BE2C (cell line): Measurements from ENCODE around the gene CDH4.
"Not testable (repeated sequence)": the region's sequence is repeated elsewhere in the genome, so short reads cannot be mapped to it uniquely, and the experiment has no call there.

ENCODE experiments used
- DNase-seq: peaks from one replicate; pipeline ENCODE4 v3.0.0-alpha.2; 2020
- H3K27me3 ChIP-seq: fragments of 250-450 bp; sonication (Bioruptor Pico); 2 replicates; pipeline ENCODE4 v1.5.1; 2020; ENCODE audit warnings: mild to moderate bottlenecking
- H3K36me3 ChIP-seq: fragments of 250-450 bp; sonication (Bioruptor Pico); 2 replicates; pipeline ENCODE4 v1.5.1; 2020; ENCODE audit warnings: mild to moderate bottlenecking
- H3K4me1 ChIP-seq: fragments of 250-450 bp; sonication (Bioruptor Pico); 2 replicates; pipeline ENCODE4 v1.5.1; 2020
- H3K4me3 ChIP-seq: 2 replicates; pipeline ENCODE4 v1.5.1; 2011; ENCODE audit warnings: low read depth, low read length
- H3K9me3 ChIP-seq: fragments of 250-450 bp; sonication (Bioruptor Pico); 2 replicates; pipeline ENCODE4 v1.5.1; 2020
- TF ChIP-seq, protein P1 (sequence below): IDR thresholded peaks from 2 replicates; pipeline ENCODE4 v1.5.1; 2012; ENCODE audit warnings: mild to moderate bottlenecking, low read depth, low read length

Gene CDH4

GRCh38 chr20:61980647-61981583 is 728.9 kb downstream of the CDH4 start:
- no peaks in the 10 kb centered on the region for H3K9me3 ChIP-seq
- peaks cover 25% of the 10 kb centered on the region for H3K36me3 ChIP-seq
- no peak for DNase-seq

GRCh38 chr20:61981691-61982090 is 729.6 kb downstream of the CDH4 start:
- H3K9me3 ChIP-seq, H3K27me3 ChIP-seq, DNase-seq, H3K4me1 ChIP-seq, H3K4me3 ChIP-seq: not testable (repeated sequence)
- peaks cover 18% of the 10 kb centered on the region for H3K36me3 ChIP-seq

More at GRCh38 chr20:61980647-61981583, 728.9 kb downstream of the CDH4 start:
- Histone ChIP-seq H3K4me3 (no peak overlapping the region), H3K4me1 (no peaks in the 10 kb centered on the region), H3K27me3 (no peaks in the 10 kb centered on the region)
- TF ChIP-seq, protein P1, sequence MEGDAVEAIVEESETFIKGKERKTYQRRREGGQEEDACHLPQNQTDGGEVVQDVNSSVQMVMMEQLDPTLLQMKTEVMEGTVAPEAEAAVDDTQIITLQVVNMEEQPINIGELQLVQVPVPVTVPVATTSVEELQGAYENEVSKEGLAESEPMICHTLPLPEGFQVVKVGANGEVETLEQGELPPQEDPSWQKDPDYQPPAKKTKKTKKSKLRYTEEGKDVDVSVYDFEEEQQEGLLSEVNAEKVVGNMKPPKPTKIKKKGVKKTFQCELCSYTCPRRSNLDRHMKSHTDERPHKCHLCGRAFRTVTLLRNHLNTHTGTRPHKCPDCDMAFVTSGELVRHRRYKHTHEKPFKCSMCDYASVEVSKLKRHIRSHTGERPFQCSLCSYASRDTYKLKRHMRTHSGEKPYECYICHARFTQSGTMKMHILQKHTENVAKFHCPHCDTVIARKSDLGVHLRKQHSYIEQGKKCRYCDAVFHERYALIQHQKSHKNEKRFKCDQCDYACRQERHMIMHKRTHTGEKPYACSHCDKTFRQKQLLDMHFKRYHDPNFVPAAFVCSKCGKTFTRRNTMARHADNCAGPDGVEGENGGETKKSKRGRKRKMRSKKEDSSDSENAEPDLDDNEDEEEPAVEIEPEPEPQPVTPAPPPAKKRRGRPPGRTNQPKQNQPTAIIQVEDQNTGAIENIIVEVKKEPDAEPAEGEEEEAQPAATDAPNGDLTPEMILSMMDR, result peak; percentile 15; the same call in 1 of the 2 replicates

DNA sequence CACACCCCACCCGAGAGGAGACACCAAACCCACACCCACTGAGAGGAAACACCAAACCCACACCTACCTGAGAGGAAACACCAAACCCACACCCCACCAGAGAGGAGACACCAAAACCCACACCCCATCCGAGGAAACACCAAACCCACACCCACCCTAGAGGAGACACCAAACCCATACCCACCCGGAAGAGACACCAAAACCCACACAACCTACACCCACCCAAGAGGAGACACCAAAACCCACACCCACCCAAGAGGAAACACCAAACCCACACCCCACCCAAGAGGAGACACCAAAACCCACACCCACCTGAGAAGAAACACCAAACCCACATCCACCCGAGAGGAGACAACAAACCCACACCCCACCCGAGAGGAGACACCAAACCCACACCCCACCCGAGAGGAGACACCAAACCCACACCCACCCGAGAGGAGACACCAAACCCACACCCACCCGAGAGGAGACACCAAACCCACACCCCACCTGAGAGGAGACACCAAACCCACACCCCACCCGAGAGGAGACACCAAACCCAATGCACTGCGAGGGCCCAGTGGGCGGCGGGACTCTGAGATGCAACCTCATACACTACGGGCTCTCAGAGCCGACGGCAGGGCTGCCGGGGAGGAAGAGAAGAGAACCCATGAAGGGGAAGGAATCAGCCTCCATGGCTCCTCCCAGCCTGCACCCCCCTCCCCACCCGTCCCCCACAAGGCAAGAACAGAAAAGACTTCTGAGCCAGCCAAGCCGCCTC is 730.3 kb downstream of the CDH4 start:
- H3K4me1 ChIP-seq, result no peaks in the 10 kb centered on the region
- H3K4me3 ChIP-seq, result no peak overlapping the region
- no peaks in the 10 kb centered on the region for H3K27me3 ChIP-seq
- TF ChIP-seq, protein P1, result no peak
- DNase-seq, result no peak
- peaks cover 18% of the 10 kb centered on the region for H3K36me3 ChIP-seq
- no peaks in the 10 kb centered on the region for H3K9me3 ChIP-seq

- Histone ChIP-seq H3K27me3 (no peaks in the 10 kb centered on the region), H3K4me1 (no peaks in the 10 kb centered on the region), H3K36me3 (peaks cover 20% of the 10 kb centered on the region), H3K9me3 (no peaks in the 10 kb centered on the region), H3K4me3 (no peak overlapping the region)
- TF ChIP-seq, protein P1, result no peak
- no peak for DNase-seq
Measured at GRCh38 chr20:61982951-61983315, 730.9 kb downstream of the CDH4 start.

- Histone ChIP-seq H3K27me3 (no peaks in the 10 kb centered on the region), H3K4me1 (no peaks in the 10 kb centered on the region), H3K9me3 (no peaks in the 10 kb centered on the region), H3K4me3 (no peak overlapping the region), H3K36me3 (peaks cover 20% of the 10 kb centered on the region)
- no peak for DNase-seq
- TF ChIP-seq, protein P1, result no peak
Measured at GRCh38 chr20:61983965-61984364, 731.9 kb downstream of the CDH4 start.

- H3K36me3 ChIP-seq, result peaks cover 18% of the 10 kb centered on the region
- not testable (repeated sequence) for H3K4me1 ChIP-seq, H3K27me3 ChIP-seq, DNase-seq, H3K9me3 ChIP-seq, H3K4me3 ChIP-seq
Measured at GRCh38 chr20:61984431-61984830, 732.4 kb downstream of the CDH4 start.

DNA sequence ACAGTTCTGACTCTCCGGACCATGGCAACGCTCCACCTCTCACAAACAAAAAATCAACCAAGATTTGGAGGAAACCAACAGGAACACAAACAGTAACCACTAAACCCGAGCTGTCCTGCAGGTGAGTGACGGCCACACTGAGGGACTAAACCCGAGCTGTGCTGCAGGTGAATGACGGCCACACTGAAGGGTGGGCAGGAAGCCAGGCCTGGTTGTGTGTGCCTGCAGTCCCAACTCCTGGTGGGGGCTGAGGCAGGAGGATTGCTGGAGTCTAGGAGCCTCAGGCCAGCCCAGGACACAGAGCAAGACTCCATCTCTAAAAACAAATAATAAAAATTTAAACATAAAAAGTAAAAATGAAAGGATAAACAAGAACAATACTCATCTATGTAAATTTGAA is 733.0 kb downstream of the CDH4 start:
- TF ChIP-seq, protein P1, result no peak
- Histone ChIP-seq H3K27me3 (no peaks in the 10 kb centered on the region), H3K4me3 (no peak overlapping the region), H3K9me3 (no peaks in the 10 kb centered on the region), H3K36me3 (peaks cover 15% of the 10 kb centered on the region), H3K4me1 (no peaks in the 10 kb centered on the region)
- DNase-seq, result no peak
